Measurements from ENCODE around the gene RABL2A. TPM values are rescaled to one million over a fixed set of nuclear protein-coding genes. Genes with fewer than 3 reads are reported as not detected.
"Not testable (repeated sequence)": the region's sequence is repeated elsewhere in the genome, so short reads cannot be mapped to it uniquely, and the experiment has no call there.

Gene RABL2A
- total RNA-seq, 1 donor from 2014 or later, result 8.1 TPM

DNA sequence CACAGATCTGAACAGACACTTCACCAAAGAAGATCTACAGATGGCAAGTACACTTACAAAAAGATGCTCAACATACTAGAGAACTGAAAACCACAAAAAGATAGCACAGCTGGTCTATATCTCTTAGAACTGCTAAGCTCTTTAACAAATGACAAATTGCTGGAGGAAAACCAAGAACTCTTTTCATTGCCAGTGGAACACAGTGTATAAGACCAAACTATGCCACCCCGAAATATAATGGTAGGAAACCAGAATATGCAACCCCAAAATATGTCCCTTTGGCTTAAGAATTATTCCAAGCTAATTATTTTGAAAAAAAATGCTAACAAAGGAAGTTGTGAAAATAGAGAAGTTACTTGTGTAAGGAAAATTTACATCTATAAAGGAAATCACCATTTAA is 21.0 kb upstream of the RABL2A start:
- not testable (repeated sequence) for DNase-seq (ENCODE audit: extremely low read depth, low read depth, low spot score)

DNA sequence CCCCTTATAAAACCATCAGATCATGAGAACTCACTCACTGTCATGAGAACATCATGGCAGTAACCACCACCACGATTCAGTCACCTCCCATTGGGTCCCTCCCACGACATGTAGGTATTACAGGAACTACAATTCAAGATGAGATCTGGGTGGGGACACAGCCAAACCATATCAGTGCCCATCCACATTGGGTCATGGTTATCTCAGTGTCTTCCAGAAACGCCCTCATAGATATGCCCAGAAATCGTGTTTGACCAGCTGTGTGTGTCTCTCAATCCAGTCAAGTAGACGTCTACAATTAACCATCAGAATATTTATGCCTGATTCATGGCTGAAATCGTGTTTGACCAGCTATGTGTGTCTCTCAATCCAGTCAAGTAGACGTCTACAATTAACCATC is 17.2 kb upstream of the RABL2A start:
- DNase-seq (ENCODE audit: extremely low read depth, low read depth, low spot score), result not testable (repeated sequence)

GRCh38 chr2:113621002-113621401 is 6.1 kb upstream of the RABL2A start:
- DNase-seq (ENCODE audit: extremely low read depth, low read depth, low spot score), result not testable (repeated sequence)

DNA sequence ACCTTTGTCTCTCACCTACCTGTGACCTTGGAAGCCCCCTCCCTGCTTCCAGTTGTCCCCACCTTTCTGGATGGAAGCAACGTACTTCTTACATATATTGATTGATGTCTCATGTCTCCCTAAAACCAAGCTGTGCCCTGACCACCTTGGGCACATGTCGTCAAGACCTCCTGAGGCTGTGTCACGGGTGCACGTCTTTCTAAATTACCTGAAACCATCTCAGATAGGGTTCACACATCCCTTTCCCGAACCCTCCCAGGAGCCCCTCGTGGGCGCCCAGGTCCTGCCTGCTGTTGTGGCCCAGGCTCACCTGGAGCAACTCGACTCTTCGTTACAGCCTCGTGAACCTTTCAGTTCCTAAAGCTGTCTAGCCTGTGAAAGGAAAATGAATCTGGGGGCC is 1.2 kb upstream of the RABL2A start:
- not testable (repeated sequence) for DNase-seq (ENCODE audit: extremely low read depth, low read depth, low spot score)

GRCh38 chr2:113632849-113633345 is 5.8 kb downstream of the RABL2A start:
- DNase-seq (ENCODE audit: extremely low read depth, low read depth, low spot score), result not testable (repeated sequence)

GRCh38 chr2:113635358-113635757 is 8.3 kb downstream of the RABL2A start:
- DNase-seq (ENCODE audit: extremely low read depth, low read depth, low spot score), result not testable (repeated sequence)

- DNase-seq (ENCODE audit: extremely low read depth, low read depth, low spot score), result not testable (repeated sequence)
Observed at GRCh38 chr2:113636226-113636625, 9.2 kb downstream of the RABL2A start.

DNA sequence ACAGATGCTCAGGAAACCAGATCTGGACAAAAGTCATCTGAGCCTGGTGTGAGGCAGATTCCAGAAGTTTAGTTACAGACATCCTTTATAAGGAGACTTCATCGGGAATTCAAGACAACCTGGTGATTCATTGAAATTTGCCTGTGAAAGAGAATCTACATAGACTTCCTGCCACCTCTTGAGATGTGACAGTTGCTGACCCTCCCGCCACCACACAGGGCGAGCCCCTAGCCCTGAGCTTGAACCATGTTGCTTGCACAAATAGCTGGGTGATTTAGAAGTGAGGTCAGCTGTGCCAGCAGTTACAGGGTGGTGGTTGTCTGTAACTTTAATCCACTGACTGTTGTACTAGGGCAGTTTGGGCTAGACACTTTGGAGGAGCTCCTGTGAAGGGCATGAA is 11.0 kb downstream of the RABL2A start:
- DNase-seq (ENCODE audit: extremely low read depth, low read depth, low spot score), result not testable (repeated sequence)

GRCh38 chr2:113646217-113646616 is 19.2 kb downstream of the RABL2A start:
- DNase-seq (ENCODE audit: extremely low read depth, low read depth, low spot score), result not testable (repeated sequence)

DNA sequence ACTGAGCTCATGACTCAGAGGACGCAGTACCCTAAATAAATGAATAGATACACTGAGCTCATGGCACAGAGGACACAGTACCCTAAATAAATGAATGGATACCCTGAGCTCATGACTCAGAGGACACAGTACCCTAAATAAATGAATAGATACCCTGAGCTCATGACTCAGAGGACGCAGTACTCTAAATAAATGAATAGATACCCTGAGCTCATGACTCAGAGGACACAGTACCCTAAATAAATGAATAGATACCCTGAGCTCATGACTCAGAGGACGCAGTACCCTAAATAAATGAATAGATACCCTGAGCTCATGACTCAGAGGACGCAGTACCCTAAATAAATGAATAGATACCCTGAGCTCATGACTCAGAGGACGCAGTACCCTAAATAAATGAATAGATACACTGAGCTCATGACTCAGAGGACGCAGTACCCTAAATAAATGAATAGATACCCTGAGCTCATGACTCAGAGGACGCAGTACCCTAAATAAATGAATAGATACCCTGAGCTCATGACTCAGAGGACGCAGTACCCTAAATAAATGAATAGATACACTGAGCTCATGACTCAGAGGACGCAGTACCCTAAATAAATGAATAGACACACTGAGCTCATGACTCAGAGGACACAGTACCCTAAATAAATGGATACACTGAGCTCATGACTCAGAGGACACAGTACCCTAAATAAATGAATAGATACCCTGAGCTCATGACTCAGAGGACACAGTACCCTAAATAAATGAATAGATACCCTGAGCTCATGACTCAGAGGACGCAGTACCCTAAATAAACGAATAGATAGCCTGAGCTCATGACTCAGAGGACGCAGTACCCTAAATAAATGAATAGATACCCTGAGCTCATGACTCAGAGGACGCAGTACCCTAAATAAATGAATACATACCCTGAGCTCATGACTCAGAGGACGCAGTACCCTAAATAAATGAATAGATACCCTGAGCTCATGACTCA is 24.1 kb downstream of the RABL2A start:
- not testable (repeated sequence) for DNase-seq (ENCODE audit: extremely low read depth, low read depth, low spot score)

- DNase-seq (ENCODE audit: extremely low read depth, low read depth, low spot score), result not testable (repeated sequence)
Observed at GRCh38 chr2:113652599-113652998, 25.5 kb downstream of the RABL2A start.

- not testable (repeated sequence) for DNase-seq (ENCODE audit: extremely low read depth, low read depth, low spot score)
Observed at GRCh38 chr2:113656031-113656624, 29.1 kb downstream of the RABL2A start.

DNA sequence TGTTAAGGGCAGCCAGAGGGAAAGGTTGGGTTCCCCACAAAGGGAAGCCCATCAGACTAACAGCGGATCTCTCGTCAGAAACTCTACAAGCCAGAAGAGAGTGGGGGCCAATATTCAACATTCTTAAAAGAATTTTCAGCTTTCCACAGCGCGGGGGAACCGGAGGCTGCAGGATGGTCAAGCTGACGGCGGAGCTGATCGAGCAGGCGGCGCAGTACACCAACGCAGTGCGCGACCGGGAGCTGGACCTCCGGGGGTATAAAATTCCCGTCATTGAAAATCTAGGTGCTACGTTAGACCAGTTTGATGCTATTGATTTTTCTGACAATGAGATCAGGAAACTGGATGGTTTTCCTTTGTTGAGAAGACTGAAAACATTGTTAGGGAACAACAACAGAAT is 30.7 kb downstream of the RABL2A start:
- not testable (repeated sequence) for DNase-seq (ENCODE audit: extremely low read depth, low read depth, low spot score)

DNA sequence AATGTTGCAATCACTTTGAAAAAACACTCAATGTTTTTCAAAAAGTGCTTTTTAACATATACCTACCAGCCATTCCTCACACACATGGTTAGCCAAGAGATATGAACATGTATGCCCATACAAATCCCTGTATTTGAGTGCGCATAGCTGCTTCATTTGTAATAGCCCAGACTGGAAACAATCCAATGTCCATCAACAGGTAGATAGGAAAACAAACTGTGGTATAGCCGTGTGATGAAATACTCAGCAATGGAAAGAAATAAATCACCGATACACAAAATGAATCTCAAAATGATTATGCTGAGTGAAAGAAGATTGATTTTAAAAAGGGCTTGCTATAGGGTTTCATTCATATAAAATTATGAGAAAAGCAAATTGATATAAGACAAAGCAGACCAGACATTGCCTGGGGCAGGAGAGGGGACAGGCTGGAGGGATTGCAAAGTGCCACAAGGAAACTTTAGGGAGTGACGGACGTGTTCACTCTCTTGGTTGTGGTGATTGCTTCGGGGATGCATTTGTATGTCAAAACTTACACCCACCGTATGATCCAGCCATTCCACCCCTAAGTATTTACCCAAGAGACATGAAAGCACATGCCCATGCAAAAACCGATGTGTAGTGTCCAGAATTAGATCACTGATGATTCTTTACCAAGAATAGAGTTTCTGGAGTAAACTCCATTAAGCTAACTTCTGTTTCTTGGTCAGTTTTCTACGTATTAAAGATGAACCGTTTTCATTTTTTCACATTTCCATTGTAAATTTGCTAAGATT is 36.4 kb downstream of the RABL2A start:
- DNase-seq (ENCODE audit: extremely low read depth, low read depth, low spot score), result not testable (repeated sequence)

DNA sequence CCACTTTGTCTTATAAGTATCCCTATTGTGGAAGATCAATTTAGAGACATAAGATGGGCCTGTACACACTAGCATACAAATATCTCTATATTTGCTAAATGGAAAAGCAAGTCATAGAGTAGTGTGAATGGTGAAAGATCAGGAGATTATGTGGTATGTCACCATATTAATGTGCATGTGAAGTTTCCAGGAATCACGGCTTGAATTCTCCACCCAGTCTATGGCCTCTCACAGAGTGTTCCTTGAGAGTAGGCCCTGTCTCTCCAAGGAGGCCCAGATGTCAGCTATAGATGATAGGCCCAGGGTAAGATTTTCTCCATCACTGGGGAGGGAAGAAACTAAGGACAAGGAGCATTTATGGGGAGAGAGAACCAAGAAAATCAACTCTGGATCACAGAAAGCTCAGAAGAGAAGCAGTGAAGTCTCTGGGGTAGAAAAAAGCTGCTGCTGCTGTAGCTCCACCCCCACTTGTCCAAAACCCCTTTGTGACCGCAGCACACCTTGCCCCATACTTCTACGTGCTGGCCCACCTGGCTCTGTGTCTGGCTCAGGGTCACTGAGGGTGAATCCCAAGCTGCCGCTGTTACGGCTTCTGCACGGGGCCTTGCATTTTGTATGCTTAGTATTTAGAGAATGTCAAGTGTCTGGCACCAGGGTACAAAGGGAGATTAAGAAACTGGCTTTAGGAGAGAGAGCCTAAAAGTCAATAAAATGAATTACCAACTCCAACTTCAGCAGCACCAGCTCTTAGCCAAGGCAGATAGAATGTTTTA is 37.9 kb downstream of the RABL2A start:
- not testable (repeated sequence) for DNase-seq (ENCODE audit: extremely low read depth, low read depth, low spot score)

GRCh38 chr2:113669013-113669412 is 41.9 kb downstream of the RABL2A start:
- not testable (repeated sequence) for DNase-seq (ENCODE audit: extremely low read depth, low read depth, low spot score)

DNA sequence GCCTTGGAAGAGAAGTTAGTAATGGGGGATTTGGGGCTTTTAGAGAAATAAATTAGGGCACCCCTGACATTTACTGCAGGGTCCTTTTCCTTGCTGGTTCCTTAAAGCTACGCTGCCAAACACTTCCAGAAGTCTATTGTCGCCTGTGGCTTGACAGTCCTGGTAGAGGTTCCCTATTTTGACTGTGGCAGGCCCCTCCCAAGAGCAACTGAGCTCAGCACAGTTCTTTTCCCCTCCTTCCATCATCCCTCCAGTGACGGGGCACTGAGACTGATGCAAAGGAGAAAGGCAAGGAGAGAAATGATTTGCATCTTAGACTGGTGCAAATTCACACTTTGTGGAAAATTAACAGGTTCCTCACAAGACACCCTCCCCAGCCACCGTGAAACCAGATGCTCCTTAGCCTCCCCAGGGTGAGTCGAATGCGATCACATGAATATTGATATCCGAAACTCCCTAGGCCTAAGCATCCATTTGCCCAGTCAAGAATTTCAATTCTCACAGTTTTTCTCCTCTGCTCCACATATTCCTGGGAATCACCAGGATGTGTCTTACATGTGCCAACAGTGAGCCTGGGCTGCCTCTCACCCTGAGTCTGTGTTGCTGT is 45.4 kb downstream of the RABL2A start:
- DNase-seq (ENCODE audit: extremely low read depth, low read depth, low spot score), result no peak

DNA sequence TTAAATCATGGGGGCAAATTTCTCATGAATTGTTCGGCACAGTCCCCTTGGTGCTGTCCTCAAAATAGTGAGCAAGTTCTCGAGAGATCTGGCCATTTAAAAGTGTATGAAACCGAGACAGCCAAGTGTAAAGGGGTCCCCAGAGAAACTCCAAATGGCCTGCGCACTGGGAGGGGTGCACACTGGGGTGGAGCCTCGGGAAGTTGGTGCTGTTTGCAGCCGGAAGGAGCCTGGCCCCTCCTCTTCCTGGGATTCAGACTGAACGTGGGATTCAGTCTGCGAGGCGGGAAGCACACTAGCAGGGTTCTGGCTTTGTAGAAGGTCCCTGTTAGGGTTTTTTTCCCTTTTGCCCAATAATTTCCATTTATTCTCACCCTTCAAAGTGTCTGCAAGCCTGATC is 48.8 kb downstream of the RABL2A start:
- no peak for DNase-seq (ENCODE audit: extremely low read depth, low read depth, low spot score)

DNA sequence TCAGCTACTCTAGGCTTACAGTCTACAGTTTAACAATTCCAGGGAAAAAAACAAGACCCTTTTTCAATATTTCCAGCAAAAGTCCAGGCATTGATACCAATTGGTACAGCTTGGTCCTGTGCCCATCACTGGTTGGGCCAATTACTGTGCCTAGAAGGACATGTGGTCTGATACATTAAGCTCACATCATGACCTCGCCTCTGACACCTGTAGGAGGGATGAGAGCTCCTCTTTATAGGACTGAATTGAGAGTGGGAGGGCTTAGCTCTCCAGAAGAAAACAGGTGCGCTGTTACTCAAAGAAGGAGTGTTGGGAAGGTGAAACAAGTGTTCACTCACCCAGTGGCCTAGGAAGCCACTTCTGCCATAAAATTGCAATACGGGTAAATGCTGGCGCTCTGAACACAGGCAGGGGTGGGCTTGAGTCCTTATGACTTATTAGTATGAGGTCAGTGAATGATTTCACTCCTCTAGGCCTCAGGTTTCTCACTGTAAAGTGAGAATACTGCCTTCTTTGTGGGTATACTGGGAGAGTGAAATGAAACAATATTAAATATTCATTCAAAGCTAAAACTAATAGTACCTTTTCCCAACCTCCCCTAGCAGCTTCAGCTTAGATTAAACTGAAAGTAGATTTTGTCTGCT is 49.7 kb downstream of the RABL2A start:
- DNase-seq (ENCODE audit: extremely low read depth, low read depth, low spot score), result no peak
